HG03565 (cell line): ENCODE data around the gene FCGBP.

ENCODE experiments used
- ATAC-seq: cut with Tn5 transposase; IDR thresholded peaks from one replicate; pipeline ENCODE4 v1.9.1; 2021; ENCODE audit warnings: mild to moderate bottlenecking, moderate library complexity; ENCODE audit not compliant: unreplicated experiment

Gene FCGBP

DNA sequence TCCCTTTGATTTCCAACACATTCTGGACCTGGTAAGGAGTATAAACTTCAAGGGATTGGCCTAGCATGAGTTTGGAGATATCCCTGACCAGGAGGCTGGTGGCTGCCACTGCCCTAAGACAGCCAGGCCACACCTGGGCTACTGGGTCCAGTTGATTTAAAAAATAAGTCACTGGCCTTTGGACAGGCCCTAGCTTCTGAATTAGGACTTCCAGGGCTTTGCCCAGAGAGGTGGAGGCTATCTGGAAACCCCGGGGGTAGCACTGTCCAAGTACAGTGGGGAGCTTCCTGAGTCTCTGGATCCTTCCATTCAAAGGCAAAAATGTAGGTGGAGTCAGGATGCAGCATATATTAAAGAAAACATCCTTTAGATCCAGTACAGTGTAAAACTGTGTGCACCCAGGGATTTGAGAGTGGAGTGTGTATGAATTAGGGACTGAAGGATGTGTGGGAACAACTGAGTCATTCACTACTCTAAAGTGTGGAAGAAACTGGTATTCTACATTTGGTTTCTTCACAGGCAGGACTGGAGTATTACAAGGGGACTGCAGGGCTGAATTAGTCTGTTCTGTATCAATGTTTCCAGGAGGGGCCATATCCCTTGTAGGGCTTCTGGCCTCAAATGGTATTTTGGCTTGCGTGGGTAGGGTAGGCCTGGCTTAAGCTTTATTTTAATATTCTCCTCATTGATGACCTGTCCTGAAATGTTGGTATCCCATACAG is 14.8 kb upstream of the FCGBP start:
- no peak for ATAC-seq

DNA sequence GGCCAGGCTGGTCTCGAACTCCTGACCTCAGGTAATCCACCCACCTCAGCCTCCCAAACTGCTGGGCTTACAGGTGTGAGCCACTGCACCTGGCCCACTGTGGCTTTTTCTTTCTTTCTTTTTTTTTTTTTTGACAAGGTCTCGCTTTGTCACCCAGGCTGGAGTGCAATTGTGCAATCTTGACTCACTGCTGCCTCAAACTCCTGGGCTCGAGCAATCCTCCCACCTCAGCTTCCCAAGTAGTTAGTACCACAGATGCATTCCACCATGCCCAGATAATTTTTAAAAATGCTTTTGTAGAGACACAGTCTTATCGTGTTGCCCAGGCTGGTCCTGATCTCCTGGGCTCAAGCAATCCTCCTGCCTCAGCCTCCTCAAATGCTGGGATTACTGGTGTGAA is 12.1 kb upstream of the FCGBP start:
- ATAC-seq: no peak

DNA sequence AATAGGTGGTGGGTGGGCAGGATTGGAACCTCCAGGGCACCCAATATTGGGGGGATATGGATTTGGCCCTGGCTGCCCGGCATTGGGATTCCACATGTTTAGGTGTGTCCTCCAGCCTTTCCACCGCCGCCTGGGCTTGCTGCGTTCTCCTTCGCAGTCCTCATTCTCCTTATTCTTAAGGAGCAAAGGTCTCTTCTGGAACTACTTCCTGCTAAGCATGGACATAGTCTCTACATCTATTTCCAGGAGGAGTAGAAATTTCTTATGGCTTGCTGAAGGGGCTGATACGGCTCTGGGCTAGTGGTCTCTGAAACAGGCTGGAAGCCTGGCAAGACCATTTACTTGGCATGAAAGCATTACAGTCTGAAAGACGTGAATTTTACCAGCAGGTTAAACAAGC is 9.2 kb upstream of the FCGBP start:
- ATAC-seq: no peak

DNA sequence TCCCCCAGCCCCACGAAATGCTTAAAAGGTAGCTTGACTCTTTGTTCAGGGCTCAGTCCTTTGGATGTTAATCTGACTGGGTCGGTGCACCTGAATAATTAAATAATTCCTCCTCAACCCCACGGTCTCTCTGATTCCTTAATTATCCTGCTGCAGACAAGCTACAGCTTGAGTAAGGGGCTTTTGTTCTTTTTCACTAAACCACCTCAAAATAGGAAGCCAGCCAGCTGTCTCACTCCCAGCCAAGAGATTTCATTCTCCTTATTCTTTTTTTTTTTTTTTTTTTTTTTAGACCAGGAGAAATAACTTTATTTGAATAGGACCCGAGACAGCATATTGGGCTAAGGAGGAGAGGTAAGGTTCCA is 7.9 kb upstream of the FCGBP start:
- no peak for ATAC-seq

DNA sequence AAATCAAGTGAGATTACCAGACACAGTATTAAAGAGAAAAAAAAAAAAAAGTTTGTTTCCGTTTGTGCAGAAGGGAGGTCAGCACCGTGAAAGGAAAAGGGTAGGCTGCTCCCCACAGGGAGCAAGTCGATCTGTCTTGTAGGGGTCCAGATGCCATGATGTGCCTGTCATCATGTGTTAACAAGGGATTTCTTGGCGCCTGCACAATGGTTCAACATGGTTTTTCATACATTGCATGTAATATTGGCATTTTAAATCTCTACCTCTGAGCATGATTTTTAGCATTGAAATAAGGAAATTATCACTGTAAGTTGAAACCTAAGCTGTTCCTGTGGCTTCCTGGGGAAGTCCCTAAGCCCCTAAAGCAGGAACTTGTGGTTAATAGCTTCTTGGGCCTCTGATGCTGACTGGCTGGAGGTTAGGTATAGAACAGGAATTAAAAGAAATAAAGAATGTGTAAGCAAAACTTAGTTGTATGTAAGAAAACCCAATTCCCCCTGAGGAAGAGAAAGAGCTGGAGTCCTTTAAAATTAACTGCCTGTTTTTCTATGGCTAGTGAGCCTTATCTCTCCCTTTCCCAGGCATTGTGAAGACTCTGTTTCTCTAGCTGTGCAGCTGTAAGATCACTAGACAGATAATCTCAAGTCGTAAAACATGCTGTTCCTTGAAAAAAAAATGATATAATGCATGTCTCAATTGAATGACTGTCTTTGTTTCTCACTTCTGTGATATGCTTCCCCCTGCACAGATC is 7.4 kb upstream of the FCGBP start:
- ATAC-seq: peak; percentile 65

DNA sequence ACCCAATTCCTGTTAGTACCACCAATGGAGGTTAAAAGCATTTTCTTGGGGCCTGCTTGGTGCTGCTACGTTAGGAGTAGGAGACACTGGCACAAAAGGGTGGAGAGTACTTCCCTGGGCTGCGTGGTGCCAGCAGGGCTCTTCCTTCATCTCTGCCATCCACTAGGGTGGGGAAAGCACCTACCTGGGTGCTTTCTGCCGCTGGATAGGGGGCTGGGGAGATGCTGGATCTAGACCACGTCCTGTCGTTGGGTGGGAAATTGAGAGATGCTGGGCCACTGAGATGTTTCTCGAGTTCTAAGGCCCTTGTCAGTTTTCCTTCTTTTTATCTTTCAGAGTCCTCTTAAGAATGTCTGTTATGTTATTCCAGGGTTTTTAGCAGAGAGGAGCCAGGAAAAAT is 6.7 kb upstream of the FCGBP start:
- ATAC-seq: no peak

DNA sequence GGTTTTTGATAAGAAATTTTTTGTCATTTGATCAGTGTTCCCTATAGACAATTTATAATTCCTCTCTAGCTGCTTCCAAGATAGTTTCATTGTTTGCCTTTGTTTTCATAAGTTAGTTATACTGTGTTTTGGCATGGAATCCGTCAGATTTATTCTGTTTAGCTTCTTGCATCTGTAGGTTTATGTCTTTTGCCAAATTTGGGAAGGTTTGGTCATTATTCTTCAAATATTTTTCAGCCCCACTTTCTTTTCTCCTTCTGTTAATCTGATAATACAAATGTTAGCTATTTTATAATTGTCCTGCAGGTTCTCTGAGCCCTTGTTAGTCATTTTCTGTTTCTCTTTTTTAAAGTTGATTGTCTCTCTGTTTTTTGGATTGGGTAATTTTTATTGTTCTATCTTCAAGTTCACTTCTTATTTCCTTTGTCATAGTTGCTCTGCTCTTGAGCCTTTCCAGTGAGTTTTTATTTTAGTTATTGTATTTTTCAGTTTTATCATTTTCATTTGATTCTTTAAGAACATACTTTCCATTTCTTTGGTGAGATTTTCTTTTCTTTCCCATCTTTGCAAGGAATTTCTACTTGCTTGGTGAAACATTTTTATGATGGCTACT is 5.9 kb upstream of the FCGBP start:
- ATAC-seq: no peak

DNA sequence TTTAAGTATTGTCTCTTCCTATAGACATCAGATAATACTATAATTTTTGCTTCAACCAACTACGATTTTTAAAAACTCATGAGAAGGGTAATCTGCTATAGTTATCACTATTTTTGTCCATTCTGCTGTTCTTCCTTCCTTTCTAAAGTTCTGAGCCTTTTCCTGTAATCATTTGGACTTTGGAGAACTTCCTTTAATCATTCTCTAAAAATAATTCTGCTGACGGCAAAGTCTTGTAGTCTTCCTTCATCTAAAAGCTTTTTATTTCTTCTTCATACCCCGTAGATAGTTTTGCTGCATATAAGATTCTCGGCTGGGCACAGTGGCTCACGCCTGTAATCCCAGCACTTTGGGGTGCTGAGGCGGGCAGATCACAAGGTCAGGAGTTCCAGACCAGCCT is 5.1 kb upstream of the FCGBP start:
- no peak for ATAC-seq

DNA sequence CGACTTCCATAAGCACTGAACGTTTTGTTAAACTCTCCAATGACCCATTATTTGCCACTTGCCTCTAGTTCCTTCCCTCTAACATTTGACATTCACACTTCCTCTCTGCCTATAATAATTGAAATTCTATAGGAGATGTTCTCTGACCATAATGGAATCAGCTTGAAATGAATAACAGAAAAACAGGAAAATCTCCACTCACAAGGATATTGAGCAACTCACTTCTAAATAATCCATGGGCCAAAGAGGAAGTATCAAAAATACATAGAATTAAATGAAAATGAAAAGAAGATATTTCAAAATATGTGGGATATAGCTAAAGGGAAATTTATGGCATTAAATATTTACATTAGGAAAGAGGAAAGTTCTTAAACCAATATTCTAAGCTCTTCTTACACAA is 3.4 kb upstream of the FCGBP start:
- no peak for ATAC-seq

DNA sequence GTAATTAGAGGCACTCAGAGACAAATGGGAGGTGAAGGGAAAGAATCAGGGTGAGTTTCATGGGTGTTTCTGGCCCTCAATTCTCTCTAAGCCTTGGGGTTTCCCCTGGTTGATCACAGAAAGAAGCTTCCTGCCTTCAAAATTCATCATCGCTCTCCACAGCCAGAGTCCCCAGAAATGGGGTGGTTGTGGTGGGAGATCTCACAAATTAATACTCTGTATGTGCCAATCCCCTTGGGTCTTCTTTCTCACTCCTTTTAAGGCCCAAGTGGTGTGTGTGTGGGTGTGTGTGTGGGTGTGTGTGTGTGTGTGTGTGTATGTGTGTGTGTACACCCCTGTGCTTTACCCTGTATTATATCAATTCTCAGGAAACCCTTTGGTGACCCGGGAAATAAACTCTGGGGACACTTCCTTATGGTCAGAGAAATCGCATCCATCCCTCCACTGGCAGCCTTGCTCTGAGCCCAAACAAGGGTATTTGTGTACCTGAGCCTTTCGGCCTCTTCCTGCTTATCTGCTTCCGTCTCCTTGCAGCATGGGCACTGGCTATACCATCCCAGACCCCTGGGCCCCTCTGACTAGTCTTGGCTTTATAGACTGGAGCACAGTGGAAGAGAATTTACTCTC is 2.8 kb upstream of the FCGBP start:
- ATAC-seq: no peak

DNA sequence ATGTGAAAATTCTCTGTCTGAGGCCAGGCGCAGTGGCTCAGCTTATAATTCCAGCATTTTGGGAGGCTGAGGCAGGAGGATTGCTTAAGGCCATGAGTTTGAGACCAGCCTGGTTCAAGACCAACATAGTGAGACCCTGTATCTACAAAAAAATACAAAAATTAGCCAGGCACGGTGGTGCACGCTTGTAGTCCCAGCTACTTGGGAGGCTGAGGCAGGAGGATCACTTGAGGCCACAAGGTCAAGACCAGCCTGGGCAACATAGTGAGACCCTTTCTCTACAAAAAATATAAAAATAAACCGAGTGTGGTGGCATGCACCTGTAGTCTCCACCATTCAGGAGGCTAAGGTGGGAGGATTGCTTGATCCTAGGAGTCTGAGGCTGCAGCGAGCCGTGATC is 2.2 kb upstream of the FCGBP start:
- no peak for ATAC-seq

DNA sequence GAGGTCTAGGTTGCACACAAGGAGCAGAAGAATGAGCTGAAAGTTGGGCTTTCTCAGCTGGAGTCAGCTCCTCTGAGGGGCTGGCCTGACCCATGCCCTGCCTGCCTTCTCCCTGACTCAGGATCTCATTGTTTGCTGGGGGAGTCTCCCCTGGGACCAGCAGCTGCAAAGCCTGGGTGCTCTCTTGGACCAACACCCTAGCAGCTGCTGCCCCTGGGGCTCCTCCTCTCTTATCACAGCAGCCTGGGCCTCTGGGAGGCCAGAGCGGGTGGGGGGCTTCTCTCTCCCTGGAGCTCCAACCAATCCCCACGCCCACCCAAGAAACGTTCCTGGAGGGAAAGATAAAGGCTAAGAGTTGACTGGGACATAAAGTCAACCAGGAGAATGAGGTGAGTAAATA is 1.6 kb upstream of the FCGBP start:
- ATAC-seq: no peak

DNA sequence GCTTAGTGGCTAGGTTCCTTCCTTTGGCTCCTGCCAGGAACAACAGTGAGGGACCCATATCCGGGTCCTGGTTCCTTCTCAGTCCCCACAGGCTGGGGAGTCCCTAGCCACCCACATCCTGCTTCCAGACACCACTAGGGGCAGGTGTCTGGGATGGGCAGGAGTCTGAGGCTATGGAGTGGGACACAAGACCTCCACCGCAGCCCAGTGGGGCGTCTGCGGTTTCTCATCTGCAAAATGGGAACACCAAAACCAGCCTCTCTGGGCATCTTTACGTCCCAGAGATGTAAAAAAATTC is 879 bp upstream of the FCGBP start:
- no peak for ATAC-seq

DNA sequence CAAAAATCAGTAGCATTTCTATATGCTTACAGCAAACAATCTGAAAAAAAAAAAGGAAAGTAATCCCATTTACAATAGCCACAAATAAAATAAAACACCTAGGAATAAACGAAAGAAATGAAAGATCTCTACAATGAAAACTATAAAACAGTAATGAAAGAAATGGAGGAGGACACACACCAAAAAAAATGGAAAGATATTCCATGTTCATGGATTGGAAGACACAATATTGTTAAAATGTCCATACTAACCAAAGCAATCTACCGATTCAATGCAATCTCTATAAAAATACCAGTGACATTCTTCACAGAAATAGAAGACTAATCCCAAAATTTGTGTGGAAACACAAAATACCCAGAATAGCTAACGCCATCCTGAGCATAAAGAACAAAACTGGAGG is 4.7 kb downstream of the FCGBP start:
- ATAC-seq: no peak

DNA sequence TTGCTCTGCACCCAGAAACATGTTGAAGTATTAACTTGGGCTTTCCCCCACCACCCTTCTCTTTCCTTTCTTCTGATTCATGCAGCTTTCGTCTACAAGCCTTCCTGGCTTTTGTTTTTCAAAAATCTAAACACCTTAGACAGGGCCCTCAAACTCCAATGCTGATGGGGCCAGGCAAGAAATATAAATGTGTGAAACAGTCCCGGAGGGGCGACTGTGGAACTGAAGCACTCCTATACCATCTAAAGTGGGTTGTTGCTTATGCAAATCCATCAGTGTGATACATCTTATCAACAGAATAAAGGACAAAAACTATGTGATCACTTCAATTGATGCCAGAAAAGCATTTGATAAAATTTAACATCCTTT is 6.1 kb downstream of the FCGBP start:
- ATAC-seq: no peak

DNA sequence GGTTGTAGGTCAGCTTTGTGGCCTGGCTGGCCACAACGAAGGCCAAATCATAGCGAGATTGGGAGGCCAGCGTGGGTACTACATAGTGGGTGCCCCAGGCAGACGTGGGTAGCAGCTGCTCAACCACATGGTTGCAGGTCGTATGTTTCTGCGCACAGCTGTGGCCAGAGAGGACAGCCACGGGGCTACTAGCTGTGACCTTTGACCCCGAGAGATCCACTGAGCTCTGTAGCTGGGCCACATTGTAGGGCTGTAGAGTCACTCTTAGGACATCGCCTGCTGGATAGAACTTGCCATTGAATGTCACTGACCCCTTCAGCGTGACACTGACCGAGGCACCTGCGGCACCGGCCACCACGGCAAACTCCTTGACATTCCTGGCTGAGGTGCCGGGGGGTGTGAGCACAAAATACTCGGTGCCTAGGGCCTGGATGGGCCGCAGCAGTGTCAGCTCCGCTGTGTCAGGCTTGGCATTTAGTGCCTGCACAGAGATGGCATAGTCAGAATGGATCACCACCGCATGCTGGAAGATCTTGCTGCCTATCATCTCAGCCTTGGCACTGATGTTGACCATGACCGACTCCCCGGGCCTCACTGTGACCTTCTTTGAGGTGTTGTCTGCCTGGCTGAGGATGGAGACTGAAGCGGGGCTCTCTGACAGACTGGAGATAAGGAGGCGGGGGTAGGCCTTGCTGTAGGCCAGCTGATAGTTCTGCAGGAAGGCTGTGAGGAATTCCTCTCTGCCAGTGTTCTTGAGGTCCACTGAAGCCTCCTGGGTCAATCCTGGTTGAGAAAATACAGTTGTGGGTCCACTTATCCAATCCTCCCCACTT is 6.7 kb downstream of the FCGBP start:
- no peak for ATAC-seq

DNA sequence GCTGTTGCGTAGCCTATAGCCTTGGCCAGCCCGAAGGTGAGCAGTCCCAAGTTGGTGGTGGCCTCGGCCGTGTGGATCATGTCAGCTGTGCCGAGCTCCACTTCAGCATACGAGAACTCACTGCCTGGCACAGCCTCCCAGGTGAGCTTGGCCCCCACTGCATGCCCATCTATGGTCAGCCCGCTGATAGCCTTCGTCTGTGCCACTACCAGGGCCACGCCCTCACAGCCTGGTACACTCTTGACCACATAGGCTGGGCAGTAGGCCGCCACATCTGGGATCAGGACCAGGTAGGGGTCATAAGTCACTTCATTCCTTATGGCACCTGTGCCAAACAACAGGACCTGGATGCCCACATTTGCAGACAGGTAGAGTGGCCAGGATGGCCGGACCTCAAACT is 7.4 kb downstream of the FCGBP start:
- ATAC-seq: no peak

DNA sequence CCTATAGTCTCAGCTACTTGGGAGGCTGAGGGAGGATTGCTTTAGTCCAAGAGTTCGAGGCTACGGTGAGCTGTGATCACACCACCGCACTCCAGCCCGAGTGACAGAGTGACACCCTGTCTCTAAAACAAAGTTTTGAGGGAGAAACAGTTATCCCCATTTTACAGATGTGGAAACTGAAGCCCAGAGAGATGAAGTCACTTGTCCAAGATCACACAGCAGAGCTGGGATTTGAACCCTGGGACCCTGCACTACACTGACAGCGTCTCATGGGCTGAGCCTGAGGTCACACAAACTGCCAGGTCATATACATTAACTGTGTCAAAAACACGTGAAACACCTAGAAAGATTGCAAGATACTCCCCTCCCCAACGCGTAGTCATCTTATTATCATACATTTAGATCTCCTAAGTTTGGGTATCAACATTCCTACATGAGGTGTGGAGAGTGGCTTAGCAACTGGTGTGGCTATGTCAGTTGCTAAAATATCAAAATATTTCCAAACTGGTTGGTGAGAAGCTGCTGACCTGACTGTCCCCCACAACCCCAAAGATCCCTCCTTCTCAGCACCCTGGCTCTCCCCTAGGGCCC is 8.2 kb downstream of the FCGBP start:
- no peak for ATAC-seq

DNA sequence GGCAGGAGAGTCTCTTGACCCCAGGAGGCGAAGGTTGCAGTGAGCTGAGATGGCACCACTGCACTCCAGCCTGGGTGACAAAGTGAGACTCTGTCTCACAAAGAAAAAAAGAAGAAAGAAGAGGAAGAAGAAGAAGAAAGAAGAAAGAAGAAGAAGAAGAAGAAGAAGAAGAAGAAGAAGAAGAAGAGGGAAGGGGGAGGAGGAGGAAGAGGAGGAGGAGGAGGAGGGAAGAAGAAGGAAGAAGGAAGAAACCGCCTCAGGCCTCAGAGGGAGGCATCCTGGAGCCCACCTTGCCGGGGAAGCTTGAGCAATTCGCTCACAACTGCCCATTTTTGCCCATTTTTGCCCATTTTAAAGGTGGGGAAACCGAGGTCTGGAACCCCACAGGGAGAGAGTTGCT is 9.5 kb downstream of the FCGBP start:
- no peak for ATAC-seq

DNA sequence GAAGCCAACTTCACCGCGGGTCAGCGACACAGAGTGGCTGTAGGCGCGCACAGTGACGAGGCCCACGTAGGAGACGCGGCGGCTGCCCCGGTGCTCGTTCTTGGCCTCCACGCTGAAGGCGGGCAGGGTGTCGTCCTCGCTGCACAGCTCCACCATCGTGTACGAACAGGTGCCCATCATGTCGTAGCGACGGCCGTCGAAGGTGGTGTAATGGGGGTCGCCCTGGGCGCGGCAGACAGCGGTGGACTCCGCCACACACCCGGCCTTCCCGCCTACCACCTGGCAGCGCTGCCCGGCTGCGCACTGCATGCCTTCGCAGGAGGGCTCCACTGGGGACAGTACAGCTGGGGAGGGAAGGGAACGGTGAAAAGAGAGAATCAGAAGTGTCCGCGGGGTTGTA is 10.0 kb downstream of the FCGBP start:
- no peak for ATAC-seq

DNA sequence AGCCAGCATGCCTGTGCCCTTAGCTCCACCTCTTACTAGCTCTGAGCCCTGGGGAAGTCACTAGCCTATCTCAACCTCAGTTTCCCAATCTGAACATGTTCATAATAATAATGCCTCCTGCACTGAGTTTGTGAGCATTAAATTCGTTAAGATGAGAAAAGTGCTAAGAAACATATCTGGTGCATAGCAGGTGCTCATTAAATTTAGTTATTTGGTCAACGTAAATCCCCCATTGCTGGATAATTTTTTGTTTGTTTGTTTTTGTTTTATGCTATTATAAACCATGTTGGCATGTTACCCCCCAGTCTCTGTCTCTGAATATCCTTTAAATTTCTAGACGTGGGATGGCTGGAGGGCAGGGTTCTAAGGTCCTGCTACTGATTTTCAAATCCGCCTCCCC is 10.6 kb downstream of the FCGBP start:
- no peak for ATAC-seq
